Tibial artery (tissue), 4 donors: Measurements from ENCODE around the gene PDGFD.

Source experiments
- DNase-seq, 2 donors: peaks; one replicate each; pipeline ENCODE4 v3.0.0-alpha.2; 2019
- H3K27ac ChIP-seq, 2 donors: fragments of 200-600 bp; sonication (generic) in 1 of 2; 1 replicate in 1 of 2; 2 replicates in 1 of 2; pipeline ENCODE4 v1.5.1; 2018 to 2019; ENCODE audit warnings: mild to moderate bottlenecking in 1 of 2
- H3K27me3 ChIP-seq, 2 donors: fragments of 200-600 bp; sonication (generic) in 1 of 2; one replicate each; pipeline versions ENCODE4 v1.5.1 to v1.6.0; 2016 to 2019
- H3K36me3 ChIP-seq, 3 donors: fragments of 200-600 bp; sonication (generic) in 2 of 3; one replicate each; pipeline ENCODE4 v1.5.1; 2016 to 2019; ENCODE audit warnings: mild to moderate bottlenecking in 2 of 3
- H3K4me1 ChIP-seq, 4 donors: fragments of 200-600 bp; sonication (generic) in 2 of 4; 1 replicate in 3 of 4; 2 replicates in 1 of 4; pipeline ENCODE4 v1.5.1; 2016 to 2019
- H3K4me3 ChIP-seq, 2 donors: fragments of 200-600 bp; sonication (generic) in 1 of 2; 1 replicate in 1 of 2; 2 replicates in 1 of 2; pipeline ENCODE4 v1.5.1; 2018 to 2019; ENCODE audit warnings: mild to moderate bottlenecking in 2 of 2
- H3K9me3 ChIP-seq, 3 donors: fragments of 200-600 bp; sonication (generic) in 1 of 3; one replicate each; pipeline ENCODE4 v1.5.1; 2016 to 2019
- intact Hi-C: fragments of 100-400 bp; cut with DNase I; formaldehyde crosslinking; loops from one replicate; pipeline ENCODE4 v1.15.0; 2023; ENCODE audit warnings: low total_unique reads
- TF ChIP-seq, protein P1 (sequence below), 2 experiments: fragments of 200-600 bp in 1 of 2; fragments of 450-650 bp in 1 of 2; IDR thresholded peaks; one replicate each; pipeline ENCODE4 v1.5.1; 2017 to 2019; ENCODE audit warnings: antibody characterized with exemption in 2 of 2, mild to moderate bottlenecking in 1 of 2, moderate library complexity in 1 of 2

PDGFD gene

DNA sequence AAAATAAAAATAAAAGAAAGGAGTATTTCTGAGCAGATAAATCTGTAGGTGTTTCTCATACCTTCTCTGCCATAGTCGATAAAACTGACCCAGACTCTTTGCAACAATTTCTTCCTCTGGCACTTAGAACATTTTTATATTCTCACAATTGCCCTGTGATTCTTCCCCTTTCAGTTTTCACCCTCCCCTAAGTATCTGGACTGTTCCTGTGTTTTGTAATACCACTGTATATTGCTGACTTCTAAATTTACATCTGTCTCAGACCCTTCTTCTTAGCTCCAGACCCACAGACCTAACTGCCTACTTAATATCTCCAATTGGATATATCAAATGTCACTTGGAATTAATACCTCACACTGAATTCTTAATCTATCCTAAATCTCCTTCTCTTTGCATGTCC is 261.0 kb downstream of the PDGFD start:
- no peak overlapping the region for H3K4me3 ChIP-seq
- no peaks in the 10 kb centered on the region for H3K9me3 ChIP-seq
- no peaks in the 10 kb centered on the region for H3K36me3 ChIP-seq
- TF ChIP-seq, protein P1, sequence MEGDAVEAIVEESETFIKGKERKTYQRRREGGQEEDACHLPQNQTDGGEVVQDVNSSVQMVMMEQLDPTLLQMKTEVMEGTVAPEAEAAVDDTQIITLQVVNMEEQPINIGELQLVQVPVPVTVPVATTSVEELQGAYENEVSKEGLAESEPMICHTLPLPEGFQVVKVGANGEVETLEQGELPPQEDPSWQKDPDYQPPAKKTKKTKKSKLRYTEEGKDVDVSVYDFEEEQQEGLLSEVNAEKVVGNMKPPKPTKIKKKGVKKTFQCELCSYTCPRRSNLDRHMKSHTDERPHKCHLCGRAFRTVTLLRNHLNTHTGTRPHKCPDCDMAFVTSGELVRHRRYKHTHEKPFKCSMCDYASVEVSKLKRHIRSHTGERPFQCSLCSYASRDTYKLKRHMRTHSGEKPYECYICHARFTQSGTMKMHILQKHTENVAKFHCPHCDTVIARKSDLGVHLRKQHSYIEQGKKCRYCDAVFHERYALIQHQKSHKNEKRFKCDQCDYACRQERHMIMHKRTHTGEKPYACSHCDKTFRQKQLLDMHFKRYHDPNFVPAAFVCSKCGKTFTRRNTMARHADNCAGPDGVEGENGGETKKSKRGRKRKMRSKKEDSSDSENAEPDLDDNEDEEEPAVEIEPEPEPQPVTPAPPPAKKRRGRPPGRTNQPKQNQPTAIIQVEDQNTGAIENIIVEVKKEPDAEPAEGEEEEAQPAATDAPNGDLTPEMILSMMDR (IDR thresholded peaks at IDR 0.05), result no peak
- intact Hi-C loops, result no loop called here
- no peaks in the 10 kb centered on the region for H3K27me3 ChIP-seq
- H3K27ac ChIP-seq, result no peak overlapping the region
- no peak for DNase-seq
- peaks cover 0 to under 1% (median 0%) of the 10 kb centered on the region in 4 donors for H3K4me1 ChIP-seq

DNA sequence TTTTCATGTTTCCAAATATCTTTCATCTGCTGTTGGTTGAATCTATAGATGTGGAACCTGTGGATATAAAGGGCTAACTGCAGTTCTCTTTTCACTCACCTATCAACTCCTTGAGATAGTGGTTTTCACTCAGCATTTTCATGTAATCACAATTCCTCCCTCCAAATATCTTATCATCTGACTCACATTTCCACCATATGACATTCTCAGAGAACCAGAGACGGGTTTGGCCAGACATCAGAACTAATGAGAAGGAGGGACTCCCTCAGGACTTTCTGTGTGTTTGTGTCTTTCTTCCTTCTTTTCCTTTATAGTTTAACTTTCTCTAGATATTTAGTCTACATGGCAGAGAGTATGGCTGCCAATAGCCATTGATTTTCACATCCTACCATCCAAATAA is 262.3 kb downstream of the PDGFD start:
- intact Hi-C loops, result no loop called here

DNA sequence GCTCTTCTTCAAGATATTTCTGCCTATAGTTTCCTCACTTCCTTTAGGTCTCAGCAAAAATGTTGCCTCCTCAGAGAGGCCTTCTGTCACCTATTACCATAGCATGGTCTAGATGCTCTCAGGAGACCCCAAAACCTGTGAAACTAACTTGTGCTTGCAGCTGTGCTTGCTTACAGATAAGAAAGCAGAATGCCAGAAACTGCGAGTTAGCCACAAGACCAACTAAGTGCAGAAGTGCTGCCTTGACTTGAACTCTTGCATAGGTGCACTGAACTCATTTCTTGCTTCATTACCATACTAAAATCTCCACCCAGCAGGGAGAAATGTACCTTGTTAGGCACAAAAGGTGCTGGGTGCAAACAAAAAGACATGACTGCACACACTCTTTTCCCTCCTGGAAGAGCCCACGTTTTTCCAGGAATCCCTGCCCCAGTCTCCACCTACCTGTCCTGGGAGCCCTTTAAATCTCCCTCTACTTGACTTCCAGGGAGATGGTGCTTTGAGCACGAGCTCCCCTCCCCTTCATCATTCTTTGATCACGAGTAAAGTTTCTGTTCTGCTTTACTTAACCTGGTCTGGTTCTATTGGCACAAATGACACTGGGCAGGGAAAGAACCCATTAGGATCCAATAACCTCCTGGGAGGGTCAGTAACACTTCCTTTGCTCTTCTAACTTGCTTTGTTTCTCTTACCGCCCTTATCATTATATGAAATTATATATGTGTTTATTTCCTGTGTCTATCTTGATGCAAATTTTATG is 265.2 kb downstream of the PDGFD start:
- no peak overlapping the region for H3K4me3 ChIP-seq
- TF ChIP-seq, protein P1 (IDR thresholded peaks at IDR 0.05), result no peak
- H3K9me3 ChIP-seq, result no peaks in the 10 kb centered on the region
- H3K27me3 ChIP-seq, result no peaks in the 10 kb centered on the region
- H3K27ac ChIP-seq, result no peak overlapping the region
- H3K4me1 ChIP-seq, result peaks cover 0 to 7% (median 1%) of the 10 kb centered on the region in 4 donors
- no peaks in the 10 kb centered on the region for H3K36me3 ChIP-seq
- intact Hi-C loops, result no loop called here
- no peak for DNase-seq

More for the DNA sequence above, 262.3 kb downstream of the PDGFD start:
- DNase-seq, result no peak
- no peaks in the 10 kb centered on the region for H3K9me3 ChIP-seq
- H3K27me3 ChIP-seq, result no peaks in the 10 kb centered on the region
- peaks cover 0 to 7% (median 1%) of the 10 kb centered on the region in 4 donors for H3K4me1 ChIP-seq
- TF ChIP-seq, protein P1 (IDR thresholded peaks at IDR 0.05), result no peak
- H3K4me3 ChIP-seq, result no peak overlapping the region
- H3K27ac ChIP-seq, result no peak overlapping the region
- no peaks in the 10 kb centered on the region for H3K36me3 ChIP-seq

DNA sequence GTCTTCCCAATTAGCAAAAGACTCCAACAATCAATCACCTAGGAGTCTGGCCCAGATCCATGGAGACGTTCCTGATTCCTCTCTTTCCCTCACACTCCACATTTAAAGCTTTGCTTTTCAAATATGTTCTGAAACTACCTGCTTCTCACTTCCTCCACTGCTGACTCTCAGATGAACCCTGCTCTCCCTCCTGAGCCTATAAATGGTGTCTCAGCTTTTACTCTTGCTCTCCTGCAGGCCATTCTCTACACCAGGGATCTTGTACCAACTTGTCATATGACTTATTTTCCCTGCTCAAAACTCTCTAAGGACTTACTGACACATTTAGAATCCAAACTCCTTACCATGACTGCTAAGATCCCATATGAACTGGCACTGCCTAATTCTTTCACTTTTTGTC is 265.9 kb downstream of the PDGFD start:
- no peaks in the 10 kb centered on the region for H3K9me3 ChIP-seq
- no peak overlapping the region for H3K27ac ChIP-seq

DNA sequence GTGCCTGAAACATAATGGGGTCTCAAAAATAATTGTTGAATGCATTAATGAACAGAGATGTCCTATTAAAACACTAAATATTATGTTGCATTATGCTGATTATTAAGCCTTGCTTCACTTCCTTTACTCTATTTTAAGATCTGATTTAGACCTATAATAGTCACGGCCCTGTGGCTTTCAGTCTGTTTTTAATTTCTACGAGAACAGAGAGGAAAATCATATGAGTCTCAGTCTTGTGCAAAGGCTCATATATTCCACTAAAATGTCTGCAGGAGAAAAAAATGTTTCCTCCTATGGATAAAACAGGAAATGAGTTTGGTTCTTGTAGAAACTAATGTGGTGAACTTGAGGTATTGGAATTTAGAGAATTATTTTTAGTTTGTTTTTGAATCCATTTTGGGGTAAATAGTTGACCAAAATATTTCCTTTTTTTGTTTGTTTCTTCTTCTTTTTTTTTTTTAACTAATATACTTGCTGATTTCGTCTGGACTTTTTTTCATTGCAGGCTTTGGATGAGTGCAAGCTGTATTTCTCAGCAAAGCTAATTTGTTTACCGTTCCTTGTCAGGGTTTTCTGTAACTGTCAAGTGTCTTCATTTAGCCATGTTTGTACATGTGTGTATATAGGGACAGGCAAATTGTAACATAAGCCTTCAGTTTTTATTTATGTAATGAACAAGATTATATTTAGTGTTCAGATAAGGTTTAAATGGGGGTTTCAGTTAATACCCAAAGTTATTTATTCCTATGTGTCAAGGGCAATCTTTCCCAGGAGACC is 266.6 kb downstream of the PDGFD start:
- Histone ChIP-seq H3K27me3 (no peaks in the 10 kb centered on the region), H3K4me3 (no peak overlapping the region), H3K36me3 (no peaks in the 10 kb centered on the region), H3K4me1 (peaks cover 0 to 7% (median 1%) of the 10 kb centered on the region in 4 donors), H3K9me3 (no peaks in the 10 kb centered on the region), H3K27ac (no peak overlapping the region)
- intact Hi-C loops, result no loop called here
- TF ChIP-seq, protein P1 (IDR thresholded peaks at IDR 0.05), result no peak
- DNase-seq, result no peak

More for the DNA sequence above, 265.9 kb downstream of the PDGFD start:
- intact Hi-C loops, result no loop called here
- Histone ChIP-seq H3K36me3 (no peaks in the 10 kb centered on the region), H3K4me3 (no peak overlapping the region), H3K27me3 (no peaks in the 10 kb centered on the region), H3K4me1 (peaks cover 0 to 7% (median 1%) of the 10 kb centered on the region in 4 donors)
- no peak for DNase-seq
- TF ChIP-seq, protein P1 (IDR thresholded peaks at IDR 0.05), result no peak
